ENCODE measurements around the gene HMCN2.
"Not testable (repeated sequence)": the region's sequence is repeated elsewhere in the genome, so short reads cannot be mapped to it uniquely, and the experiment has no call there.

The HMCN2 gene

GRCh38 chr9:130400870-130401269 is 135.3 kb downstream of the HMCN2 start:
- no peak for DNase-seq (ENCODE audit: low spot score)
- TF ChIP-seq CTCF (IDR thresholded peaks at IDR 0.05; ENCODE audit: borderline replicate concordance, control extremely low read depth, extremely low read depth, insufficient read depth, missing control alignments) = no peak
- in situ Hi-C loops (cut with MboI; ENCODE audit: low sequenced_read_pairs, unreplicated experiment) = no loop called here

- DNase-seq (ENCODE audit: low spot score); in situ Hi-C loops (cut with MboI; ENCODE audit: low sequenced_read_pairs, unreplicated experiment): not testable (repeated sequence)
Measured at GRCh38 chr9:130401742-130402141, 136.2 kb downstream of the HMCN2 start.

GRCh38 chr9:130402243-130402642 is 136.7 kb downstream of the HMCN2 start:
- TF ChIP-seq CTCF (IDR thresholded peaks at IDR 0.05; ENCODE audit: borderline replicate concordance, control extremely low read depth, extremely low read depth, insufficient read depth, missing control alignments) = no peak
- in situ Hi-C loops (cut with MboI; ENCODE audit: low sequenced_read_pairs, unreplicated experiment) = no loop called here
- no peak for DNase-seq (ENCODE audit: low spot score)

GRCh38 chr9:130402645-130403440 is 137.3 kb downstream of the HMCN2 start:
- in situ Hi-C loops (cut with MboI; ENCODE audit: low sequenced_read_pairs, unreplicated experiment) = no loop called here

GRCh38 chr9:130405657-130406257 is 140.2 kb downstream of the HMCN2 start:
- TF ChIP-seq CTCF (IDR thresholded peaks at IDR 0.05; ENCODE audit: borderline replicate concordance, control extremely low read depth, extremely low read depth, insufficient read depth, missing control alignments) = no peak
- DNase-seq (ENCODE audit: low spot score) = no peak
- in situ Hi-C loops (cut with MboI; ENCODE audit: low sequenced_read_pairs, unreplicated experiment) = no loop called here

More at GRCh38 chr9:130402645-130403440, 137.3 kb downstream of the HMCN2 start:
- no peak for DNase-seq (ENCODE audit: low spot score)
- TF ChIP-seq CTCF (IDR thresholded peaks at IDR 0.05; ENCODE audit: borderline replicate concordance, control extremely low read depth, extremely low read depth, insufficient read depth, missing control alignments) = no peak

GRCh38 chr9:130406278-130406895 is 140.8 kb downstream of the HMCN2 start:
- in situ Hi-C loops (cut with MboI; ENCODE audit: low sequenced_read_pairs, unreplicated experiment) = no loop called here
- no peak for TF ChIP-seq CTCF (IDR thresholded peaks at IDR 0.05; ENCODE audit: borderline replicate concordance, control extremely low read depth, extremely low read depth, insufficient read depth, missing control alignments)
- no peak for DNase-seq (ENCODE audit: low spot score)
